ENCODE data around the gene MUCL3.

- TF ChIP-seq CTCF (conservative IDR thresholded peaks at IDR 0.05; ENCODE audit: low read length) (no peak), EZH2phosphoT487 (IDR thresholded peaks at IDR 0.05; ENCODE audit: borderline replicate concordance, low read depth, low read length) (no peak)
Observed at GRCh38 chr6:30957716-30958115, 16.9 kb downstream of the MUCL3 start.

Data from OCI-LY7 (cell line).